B cell (primary cell): ENCODE results near the gene SCRN1.

Experiments used
- CTCF ChIP-seq: fragments of 200-600 bp; IDR thresholded peaks from one replicate; pipeline ENCODE4 v1.8.0; 2022; ENCODE audit warnings: antibody characterized with exemption, mild to moderate bottlenecking
- EZH2 ChIP-seq: IDR thresholded peaks from 2 replicates; pipeline ENCODE4 v1.6.1; 2012; ENCODE audit warnings: borderline replicate concordance, low read depth, mild to moderate bottlenecking, moderate library complexity, low read length; ENCODE audit not compliant: insufficient read depth, poor library complexity, severe bottlenecking

GRCh38 chr7:30027740-30028215 is 38.2 kb upstream of the SCRN1 start:
- no peak for TF ChIP-seq CTCF
- TF ChIP-seq EZH2, result no peak
